Measurements from ENCODE around the gene RREB1.

The RREB1 gene

DNA sequence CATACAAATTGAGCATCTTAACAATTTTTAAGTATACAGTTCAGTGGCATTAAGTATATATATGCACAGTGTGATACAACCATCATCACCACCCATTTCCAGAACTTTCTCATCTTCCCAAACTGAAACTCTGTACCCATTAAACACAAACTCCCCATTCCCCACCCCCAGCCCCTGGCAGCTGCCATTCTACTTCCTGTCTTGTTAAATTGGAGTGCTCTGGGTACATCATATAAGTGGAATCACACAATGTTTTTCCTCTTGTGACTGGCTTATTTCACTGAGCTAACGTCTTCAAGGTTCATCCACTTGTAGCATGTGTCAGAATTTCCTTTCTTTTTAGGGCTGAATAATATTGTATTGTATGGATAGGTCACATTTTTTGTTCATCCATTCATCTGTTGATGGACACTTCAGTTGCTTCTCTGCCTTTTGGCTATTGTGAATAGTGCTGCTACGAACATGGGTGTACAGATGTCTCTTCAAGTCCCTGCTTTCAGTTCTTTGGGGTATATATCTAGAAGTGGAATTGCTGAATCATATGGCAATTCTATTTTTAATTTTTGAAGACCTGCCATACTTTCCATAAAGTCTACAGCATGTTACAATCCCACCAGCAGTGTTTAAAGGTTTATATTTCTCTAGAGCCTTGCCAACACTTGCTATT lies 19.6 kb upstream of the RREB1 start:
- no peak for DNase-seq (ENCODE audit: low read depth, low spot score)

DNA sequence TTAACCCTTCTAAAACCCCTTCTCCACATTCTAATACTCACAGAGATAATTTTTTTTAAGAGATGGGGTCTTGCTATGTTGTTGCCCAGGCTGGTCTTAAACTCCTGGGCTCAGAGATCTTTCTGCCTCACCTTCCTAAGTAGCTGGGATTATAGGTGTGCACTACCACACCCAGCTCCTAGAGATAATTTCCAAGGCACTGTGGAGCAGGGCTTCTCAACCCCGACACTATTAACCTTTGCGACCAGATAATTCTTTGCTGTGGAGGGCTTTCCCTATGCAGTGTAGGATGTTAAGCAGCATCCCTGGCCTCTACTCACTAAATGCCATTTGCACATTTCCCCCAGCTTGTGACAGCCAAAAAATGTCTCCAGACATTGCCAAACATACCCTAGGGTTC lies 8.8 kb upstream of the RREB1 start:
- no peak for DNase-seq (ENCODE audit: low read depth, low spot score)

DNA sequence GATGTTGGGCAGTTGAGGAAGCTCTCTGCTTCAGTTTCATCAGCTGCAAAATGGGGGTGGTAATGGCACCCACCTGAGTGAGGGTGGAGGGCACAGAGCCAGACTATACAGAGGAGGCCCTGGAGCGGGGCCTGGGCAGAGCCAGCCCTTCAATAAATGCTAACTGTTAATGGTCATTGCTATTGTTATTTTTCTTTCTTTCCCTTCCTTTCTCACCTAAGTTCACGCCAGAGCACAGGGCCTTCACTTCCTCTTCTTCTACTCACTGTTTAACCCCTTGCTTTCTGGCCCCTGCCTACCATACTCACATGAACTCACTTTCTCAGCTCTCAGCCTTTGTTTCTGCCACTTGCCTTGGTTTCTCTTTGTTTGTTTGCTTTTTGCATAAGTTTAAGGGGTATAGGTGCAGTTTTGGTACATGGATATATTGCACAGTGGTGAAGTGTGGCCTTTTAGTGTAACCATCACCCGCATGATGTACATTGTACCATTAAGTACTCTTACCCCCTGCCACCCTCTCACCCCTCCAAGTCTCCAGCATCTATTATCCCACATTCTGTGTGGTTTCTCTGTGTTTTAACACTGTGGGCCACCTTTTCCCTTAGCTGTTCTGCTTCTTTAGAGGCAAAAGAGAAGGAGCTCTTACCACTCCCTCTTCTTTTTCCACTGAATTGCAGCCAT lies 7.5 kb upstream of the RREB1 start:
- no peak for DNase-seq (ENCODE audit: low read depth, low spot score)

DNA sequence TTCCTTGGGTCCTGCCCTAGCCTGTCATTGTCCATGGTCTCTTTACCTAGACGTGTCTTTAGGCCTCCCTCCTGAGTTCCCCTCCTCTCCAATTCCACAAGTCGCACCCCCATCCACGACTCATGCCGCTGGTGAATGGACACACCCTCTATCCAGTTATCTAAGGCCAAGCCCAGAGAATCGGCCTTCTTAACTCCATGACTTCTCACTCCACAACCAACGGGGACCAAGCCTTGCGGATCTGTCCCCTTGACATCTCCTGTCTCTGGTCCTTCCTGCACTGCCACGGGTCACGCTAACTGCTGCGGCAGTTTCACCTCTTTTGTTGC lies 7.0 kb upstream of the RREB1 start:
- no peak for DNase-seq (ENCODE audit: low read depth, low spot score)

DNA sequence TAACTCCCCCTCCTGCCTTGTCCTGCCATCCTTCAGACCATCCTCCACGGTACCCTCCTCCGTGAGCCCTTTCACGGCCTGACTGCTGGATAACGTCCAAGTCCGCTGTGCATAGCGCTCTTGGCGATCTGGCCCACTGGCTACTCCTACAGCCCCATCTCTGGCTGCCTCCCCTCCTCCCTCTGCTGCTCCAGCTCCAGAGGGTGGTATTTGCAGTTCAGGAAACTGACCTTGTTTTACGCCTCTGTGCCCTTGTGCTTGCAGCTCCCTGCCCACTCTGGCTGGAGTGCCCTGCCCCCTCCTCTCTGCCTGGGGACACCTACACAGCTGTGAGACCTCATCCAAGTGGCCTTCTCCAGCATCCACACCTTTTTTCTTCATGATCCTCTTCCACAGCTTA lies 6.5 kb upstream of the RREB1 start:
- DNase-seq (ENCODE audit: low read depth, low spot score), result no peak

DNA sequence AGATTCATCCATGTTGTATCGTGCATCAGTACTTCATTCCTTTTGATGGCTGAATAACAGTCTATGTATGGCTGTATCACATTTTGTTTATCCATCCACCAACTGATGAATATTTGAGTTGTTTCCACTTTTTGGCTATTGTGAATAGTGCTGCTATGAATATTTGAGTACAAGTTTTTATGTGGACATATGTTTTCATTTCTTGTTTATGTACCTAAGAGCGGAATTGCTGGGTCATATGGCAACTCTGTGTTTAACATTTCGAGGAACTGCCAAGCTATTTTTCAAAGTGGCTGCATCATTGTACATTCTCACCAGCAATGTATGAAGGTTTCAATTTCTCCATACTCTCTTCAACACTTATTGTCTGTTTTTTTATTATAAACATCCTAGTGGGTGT lies 3.0 kb upstream of the RREB1 start:
- DNase-seq (ENCODE audit: low read depth, low spot score), result no peak

DNA sequence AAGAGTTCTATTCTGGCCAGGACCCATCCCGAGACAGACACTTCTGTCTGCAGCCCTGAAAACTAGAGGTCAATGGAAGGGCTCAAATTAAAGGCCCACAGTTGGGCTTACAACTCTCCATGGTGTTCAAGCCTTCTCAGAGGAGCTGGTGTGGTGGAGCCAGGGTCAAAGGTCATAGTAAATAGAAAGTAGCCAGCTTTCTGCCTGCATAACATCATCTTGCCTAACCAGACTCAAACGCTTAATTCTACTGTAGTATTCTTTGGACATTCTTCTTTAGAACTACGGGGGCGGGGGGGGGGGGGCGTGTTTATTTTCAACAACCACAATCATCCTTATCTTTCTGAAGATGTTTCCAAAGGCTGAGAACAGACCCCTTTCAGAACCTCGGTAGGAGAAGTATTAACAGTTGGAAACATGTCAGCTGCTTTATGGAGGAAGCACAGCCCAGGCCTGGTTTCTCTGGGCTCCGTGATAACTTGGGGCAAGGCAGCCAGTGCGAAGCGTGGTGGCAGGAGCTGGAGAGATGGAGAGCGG lies 1.5 kb upstream of the RREB1 start:
- DNase-seq (ENCODE audit: low read depth, low spot score), result no peak

DNA sequence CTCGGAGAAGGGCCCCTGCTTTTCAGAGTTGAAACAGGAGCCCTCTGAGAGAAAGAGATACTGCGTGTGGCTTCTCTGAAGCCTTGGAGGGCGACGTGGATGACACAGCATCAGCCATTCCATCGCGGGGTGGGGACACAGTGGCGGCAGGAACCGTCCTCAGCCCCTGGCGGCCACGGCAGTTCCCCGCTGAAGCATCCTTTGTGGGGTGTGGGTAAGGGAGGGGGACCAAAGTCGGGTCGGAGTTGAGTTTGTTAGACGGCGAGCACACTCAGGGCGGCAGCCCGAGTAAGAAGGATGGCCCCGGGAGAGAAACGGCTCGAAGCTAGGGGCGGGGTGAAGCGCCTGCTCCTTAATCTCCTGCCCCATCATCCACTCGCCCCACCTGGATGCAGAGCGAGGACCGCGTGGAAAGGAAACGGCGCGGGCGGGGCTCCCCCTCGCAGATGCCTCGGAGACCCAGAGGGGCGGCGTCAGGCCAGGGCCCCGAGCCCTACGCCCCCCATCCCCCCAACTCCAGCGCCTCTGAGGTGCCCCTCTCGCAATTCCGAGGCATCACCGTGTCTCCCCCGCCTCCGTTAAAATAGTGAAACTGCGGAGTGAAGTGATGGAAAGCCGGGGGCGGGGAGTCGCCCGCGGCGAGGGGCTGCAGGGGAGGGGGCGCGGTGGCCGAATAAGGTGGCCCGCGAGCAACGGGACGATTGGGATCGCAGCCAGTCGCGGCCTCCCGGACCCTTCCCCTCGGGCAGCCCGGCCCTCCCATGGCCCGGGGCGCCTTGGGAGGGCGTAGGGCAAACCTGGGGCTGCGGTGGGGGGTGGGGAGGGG lies 796 bp upstream of the RREB1 start:
- DNase-seq (ENCODE audit: low read depth, low spot score), result no peak

DNA sequence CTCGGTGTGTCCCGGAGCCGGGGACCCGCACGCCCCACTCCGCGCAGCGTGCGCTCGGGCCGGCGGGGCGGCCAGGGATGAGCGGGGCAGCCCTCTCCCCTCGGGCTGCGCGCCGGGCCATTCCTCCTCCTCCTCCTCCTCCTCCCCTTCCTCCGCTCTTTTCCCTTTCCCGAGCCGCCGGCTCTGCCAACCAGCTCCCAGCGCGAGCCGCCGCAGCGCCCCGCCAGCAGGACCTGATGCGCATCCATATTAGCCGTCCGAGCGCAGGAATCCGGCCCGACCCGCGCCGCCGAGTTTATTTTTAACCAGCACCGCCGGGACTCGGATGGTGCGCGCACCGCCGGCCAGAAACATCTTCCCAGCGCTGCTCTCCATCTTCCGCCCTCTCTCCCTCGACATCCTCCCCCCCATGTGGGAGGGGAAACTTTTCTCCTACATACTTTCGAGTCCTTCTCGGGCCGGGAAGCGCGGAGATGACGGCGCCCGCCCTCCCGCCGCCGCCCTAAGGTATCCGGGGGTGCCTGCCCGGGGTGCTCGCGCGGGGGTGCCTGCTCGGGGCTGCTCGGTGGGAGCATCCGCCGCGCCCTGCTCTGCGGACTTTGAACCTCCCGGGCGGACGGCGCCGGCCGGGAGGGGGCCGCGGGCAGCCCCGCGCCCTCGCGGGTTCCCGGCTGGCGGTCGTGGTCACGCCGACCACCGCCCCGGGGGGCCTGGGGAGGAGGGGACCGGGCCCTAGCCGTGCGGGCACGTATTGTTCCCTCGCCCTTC lies 619 bp downstream of the RREB1 start:
- DNase-seq (ENCODE audit: low read depth, low spot score), result no peak

DNA sequence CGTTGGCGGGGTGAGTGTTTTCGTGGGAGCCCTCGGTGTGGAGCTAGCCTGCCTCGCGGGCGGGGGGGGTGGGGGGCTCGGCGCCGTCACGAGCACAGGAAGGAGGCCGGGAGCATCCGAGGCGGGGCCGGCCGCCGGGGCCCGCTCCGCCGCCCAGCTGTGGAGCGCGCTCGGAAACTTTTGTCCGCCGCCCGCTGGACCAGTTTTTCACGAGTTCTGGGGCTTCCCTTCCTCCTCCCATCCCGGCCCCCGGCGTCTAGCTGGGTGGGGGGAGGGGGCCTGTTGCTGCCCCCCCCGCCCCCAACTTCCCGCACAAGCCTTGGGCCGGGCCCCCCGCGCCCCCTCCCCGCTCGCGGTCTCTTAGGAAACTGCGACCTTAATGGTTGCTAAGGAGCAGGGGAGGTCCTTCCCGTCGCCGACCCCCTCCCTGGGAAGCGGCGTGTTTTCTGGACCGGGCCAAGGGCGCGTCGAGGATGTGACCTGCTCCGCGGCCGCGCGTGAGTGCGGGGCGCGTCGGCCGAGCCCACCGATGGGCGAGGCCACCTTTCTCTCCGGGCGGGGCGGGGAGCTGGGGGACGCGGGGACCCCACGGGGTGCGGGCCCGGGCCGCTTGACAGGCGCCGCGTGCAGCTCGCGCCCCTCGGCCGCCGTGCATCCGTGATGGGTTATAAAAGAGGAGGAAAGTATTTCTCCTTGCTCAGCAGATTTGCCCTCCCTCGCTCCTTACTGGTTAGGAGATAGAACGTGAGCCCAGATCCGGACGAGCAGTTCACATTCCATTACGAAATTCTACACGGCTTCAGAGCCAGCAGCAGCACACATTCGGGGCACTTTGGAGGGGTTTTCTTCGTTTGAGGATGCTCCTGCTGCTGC lies 1.4 kb downstream of the RREB1 start:
- DNase-seq (ENCODE audit: low read depth, low spot score), result no peak

DNA sequence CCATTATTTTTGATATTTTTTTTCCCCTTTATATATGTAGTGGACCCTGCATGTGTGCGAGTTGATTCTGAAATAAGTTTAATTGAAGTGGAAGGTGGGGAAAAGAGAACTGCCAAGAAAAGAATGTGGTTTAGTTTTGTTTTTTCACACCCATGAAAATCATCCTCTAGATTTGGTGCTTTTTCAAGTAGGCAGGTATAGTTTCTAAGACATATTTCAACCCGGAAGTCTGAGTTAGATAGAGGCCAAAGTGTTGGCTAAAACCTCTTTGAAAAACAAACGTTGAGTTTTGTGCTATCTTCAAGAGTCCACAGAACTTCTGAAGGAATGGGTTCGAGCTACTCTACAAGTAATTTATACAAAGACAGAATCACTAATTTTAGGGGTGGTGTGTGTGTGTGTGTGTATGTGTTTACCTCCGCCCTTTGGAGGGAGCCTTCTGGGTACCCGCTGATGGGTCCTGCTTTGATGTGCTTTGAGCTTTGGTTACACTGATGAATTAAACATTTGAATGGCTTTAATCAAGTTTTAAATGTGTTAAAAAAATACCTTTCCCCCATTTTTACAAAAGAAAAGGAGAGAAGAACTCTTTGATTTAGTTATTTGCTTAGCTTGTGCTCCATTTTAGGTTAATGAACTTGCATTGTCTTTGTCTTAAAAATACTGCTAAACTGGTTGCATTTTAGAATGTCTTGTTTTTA lies 2.5 kb downstream of the RREB1 start:
- DNase-seq (ENCODE audit: low read depth, low spot score), result no peak

DNA sequence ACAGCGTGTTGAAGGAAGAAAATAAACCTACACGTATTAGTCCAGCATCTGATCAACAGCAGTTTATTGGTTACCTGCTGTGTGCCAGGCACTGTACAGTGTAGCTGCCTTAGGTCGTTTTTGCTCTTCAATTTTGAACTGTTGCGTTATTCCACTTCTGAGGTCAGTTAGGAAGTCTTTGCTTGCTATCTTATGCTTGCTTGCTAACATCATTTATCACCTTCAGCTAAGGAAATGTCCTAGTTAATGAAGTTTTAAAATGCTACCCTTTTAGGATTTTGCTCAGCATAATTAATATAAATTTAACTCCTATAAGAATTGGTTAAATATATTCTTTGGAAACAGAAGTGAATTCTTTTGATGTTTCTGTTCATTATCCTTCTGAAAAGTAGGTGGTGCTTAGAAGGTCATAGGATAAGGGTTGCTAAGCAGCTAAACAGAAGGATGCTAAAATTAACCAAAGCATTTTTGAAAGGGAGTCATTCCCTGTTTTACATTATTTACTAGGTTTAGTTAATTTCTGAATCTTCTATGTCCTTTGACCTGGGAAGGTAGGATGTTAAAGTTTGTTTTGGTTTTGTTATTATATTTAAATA lies 3.4 kb downstream of the RREB1 start:
- no peak for DNase-seq (ENCODE audit: low read depth, low spot score)

DNA sequence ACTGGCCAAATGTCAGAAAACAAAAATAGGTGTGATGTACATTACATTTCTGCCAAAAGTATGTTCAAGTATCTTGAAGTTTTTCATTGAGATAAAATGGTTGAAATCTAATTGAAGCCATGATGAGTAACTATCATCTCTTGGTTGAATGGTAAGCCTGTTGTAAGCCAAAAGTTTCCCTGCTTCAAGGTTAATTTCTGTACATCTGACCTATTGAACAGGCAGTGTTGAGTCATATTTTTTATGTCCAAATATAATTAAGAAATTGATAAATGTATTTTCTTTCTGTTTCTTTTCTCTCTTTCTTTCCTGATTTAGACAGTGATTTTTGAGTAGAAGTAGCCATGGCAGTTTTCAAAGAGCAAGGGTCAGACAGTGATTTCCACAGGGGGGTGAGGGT lies 4.4 kb downstream of the RREB1 start:
- DNase-seq (ENCODE audit: low read depth, low spot score), result no peak

DNA sequence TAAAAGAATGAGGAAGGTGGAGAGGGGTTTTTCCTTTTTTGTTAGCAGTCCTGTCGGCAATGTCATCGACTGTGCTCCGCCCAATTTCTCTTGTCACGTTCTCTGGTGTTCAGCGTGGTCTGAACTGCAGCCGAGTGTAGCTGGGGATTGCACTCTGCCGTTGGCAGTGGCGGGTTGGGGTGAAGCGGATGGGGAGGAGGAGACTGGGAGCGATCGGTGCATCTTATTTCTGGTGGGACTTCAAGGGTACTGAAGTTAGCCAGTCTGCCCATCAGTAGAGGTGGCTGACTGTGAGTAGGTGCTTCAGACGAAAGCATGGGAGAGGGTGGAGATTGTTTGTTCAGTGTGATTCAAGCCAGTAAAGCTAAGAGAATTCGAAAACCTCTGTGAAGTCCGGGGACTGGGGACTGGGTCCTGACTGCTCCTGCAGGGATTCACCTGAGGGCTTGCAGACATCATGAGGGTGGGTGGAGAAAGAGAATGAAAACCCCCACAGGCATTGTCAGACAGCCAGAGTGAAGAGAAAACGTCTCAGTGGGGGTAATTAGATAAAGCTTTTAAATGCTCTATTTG lies 5.1 kb downstream of the RREB1 start:
- no peak for DNase-seq (ENCODE audit: low read depth, low spot score)

DNA sequence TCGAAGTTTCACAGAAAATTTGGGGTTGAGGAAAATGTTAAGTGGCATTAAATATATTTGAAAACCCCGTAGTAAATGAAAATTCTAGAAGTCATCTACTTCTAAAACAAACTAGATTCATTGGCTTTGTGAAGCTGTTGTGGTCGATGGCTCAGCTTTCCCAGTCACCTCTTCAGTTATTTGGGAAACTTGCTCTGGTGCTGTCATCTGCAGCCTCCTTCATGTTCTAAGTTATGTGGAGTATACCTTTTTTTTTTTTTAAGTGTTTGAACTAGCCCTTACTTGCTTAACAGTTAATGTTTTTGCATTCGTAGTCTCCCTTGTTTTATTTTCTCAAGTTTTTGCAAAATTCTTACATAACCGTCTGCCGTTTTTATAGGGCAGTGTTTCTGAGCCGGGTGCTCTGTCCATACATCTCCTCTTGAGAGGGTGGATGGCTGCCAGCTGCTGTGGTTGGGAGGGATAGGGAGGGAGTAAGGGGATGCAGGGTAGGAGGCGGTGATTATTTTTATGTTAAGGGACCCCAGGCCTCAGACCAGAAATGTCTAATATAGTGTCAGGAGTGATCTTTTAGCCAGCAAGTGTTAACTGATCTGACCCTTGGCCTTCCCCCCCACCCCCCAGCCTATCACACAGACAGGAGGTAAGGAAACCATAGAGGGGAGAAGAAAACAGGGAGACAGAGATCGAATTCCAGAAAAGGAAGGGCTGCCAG lies 7.1 kb downstream of the RREB1 start:
- no peak for DNase-seq (ENCODE audit: low read depth, low spot score)

DNA sequence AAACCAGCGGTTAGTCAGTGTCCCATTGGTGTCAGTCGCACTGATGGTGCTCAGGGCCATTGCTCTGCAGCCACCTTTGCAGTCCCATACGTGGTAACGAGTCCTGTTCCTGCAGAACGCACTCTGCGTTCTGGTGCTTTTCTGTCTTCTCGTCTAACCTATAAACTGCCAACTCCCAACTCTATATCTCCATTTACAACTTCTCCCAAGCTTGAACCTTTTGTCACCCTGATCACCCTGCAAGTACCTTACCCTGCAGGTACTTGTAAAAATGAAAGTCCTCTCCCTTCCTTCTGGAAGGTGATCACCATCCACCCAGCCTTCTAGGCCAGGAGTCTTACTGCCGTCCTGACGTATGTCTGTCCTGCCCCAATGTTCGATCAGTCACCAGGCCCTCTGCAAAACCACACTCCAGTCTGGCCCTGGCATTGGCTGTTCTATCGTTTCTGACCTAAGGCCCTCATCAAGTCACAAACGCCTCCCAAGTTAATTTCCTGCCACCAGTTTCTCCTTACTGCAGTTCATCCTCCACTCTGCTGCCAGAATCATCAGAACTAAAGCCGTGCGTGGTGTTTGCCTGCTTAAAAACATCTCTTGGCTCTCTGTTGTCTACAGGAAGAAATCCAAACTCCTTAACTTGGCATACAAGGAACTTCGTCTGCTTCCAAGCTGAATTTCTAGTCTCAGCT lies 7.9 kb downstream of the RREB1 start:
- no peak for DNase-seq (ENCODE audit: low read depth, low spot score)

DNA sequence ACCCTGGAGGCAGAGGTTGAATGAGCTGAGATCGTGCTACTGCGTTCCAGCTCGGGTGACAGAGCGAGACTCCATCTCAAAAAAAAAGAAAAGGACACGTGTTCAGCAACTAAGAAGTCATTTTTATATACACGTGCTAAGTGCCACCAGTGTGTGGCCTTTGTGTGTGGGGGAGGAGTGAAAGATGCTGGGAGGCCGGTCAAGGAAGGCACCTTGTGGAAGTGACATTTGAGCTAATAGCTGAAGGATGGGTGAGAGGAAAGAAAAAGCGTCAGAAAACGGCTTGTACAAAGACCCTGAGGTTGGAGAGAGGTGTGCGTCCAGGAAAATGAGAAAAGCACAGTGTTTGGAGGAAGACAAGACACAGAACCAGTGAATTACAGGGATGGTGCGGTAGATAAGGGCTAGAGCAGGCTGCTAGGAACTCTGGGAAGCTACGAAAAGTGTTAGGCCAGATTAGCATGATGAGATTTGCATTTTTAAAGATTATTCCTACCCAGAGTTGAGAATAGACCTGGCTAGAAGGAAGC lies 11.6 kb downstream of the RREB1 start:
- no peak for DNase-seq (ENCODE audit: low read depth, low spot score)

DNA sequence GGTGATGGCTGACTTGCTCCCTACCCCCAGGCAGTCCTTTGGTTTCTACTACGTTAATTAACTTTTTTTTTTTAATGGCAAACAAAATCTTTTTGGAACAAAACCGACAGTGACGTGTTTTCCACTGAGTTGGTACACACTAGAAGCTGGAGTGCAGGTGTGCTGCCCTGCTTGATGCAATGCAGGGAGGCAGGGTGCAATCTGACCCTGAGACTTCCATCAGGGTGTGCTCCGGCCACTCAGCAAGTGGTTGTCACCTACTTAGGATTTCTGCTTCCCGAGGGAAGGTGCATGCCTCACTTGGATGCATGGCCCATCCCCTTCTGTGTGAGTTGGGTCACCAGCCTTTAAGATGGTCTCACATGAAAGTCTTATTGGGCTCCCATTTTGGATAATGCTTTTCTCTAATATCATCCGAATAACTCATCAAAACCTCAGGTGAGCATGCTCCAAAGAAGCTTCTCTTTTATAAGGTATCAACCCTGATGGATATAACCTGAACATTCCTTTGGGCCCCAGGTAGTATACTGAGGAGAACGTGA lies 14.0 kb downstream of the RREB1 start:
- DNase-seq (ENCODE audit: low read depth, low spot score), result no peak
